SH-SY5Y (cell line): Measurements from ENCODE around the gene WNT3.

Experiments used
- GATA2 ChIP-seq: IDR thresholded peaks from 2 replicates; pipeline ENCODE4 v1.6.1; 2011; ENCODE audit warnings: mild to moderate bottlenecking, low read depth, low read length
- GATA3 ChIP-seq: IDR thresholded peaks from 2 replicates; pipeline ENCODE4 v1.6.1; 2011; ENCODE audit warnings: low read depth, mild to moderate bottlenecking, low read length, moderate library complexity

Gene WNT3, protein sequence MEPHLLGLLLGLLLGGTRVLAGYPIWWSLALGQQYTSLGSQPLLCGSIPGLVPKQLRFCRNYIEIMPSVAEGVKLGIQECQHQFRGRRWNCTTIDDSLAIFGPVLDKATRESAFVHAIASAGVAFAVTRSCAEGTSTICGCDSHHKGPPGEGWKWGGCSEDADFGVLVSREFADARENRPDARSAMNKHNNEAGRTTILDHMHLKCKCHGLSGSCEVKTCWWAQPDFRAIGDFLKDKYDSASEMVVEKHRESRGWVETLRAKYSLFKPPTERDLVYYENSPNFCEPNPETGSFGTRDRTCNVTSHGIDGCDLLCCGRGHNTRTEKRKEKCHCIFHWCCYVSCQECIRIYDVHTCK

DNA sequence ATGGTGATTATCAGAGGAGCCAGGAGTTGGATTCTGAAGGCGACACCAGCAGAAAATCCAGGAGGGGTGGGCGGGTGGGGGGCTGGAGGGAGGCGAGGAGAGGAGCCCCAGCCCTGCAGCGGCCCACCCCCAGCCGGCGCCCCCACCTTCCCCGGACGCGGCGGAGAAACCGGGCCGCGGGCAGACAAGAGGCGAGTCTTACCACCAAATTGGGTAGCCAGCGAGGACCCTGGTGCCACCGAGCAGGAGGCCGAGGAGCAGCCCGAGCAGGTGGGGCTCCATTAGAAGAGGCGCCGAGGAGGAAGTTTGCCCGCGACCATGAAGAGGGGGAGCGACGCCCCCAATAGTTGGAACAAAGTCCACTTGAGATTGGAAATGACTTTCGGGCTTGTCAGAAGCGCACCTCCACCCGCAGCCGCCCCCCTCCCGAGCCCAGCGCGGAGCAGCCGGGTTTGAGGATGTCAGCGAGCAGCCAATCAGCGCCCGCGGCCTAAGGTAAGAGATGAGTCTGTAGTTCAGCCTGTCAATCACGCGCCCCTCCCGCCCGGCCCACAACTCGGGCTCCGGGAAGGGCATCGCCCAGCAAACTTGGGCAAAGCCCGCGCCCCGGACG is at the start of gene WNT3:
Gene WNT3, minus strand, starts transcription at position 377 of the 613 bp plus-strand sequence. Its CDS starts 95 bp downstream, at position 282.
- TF ChIP-seq GATA3 (no peak), GATA2 (no peak)

DNA sequence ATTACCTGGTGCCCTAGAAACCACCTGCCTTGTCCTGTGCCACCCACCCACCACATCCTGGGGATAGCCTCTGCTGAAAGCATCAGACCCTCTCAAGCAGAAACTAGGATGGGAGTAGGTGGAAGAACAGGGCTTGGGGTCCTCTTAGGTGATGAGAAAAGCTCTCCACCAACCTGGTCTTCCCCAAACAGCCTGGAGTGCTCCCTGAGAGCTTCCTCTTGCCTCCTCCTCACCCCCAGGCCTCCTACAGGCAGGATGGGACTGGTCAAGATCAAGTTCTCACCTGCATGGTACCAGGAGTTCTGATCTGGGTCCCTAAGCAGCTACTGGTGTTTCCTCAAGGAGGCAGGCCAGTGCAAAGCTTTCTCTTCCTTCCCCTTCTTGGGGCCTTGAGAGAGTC is 48.3 kb upstream of the WNT3 start:
- TF ChIP-seq GATA2 = no peak
- TF ChIP-seq GATA3 = no peak

DNA sequence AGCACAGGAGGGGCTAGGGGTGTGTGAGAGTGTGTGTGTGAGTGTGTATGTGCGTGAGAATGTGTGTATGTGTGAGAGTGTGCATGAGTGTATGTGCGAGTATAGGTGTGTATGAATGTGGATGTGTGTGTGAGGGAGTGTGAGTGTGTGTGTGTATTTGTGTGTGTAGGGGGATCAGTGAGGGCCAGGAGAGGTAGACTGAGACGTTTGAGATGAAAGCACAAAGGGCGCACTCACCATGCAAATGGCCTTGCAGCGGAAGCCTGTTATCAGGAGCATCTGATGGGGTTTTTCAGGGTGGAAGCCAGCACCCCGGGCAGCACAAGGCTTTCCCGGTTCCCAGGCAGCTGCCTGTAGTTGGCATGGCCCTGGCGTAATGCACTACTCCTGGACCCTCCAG is 47.8 kb upstream of the WNT3 start:
- TF ChIP-seq GATA2 (peak; percentile 43; the same call in 1 of the 2 replicates), GATA3 (no peak)

DNA sequence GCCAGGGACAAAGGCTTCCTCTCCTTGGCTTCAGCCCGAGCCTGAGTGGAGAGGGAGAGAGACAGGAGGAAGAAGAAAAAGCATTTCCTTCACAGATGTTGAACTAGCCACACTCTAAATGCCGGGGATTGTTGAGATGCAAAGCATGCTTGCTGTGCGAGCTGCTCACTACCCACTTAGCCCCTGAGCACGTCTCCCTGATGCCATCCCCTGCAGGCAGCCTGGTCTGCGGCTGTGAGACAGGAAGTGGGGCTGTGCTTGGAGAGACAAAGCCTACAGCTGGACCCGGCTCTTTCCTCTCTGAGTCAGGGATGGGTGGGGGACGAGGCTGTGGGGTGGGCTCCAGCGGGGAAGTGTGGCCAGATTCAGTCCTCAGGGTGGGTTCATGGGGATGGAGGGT is 46.6 kb upstream of the WNT3 start:
- TF ChIP-seq GATA2 (no peak), GATA3 (no peak)

DNA sequence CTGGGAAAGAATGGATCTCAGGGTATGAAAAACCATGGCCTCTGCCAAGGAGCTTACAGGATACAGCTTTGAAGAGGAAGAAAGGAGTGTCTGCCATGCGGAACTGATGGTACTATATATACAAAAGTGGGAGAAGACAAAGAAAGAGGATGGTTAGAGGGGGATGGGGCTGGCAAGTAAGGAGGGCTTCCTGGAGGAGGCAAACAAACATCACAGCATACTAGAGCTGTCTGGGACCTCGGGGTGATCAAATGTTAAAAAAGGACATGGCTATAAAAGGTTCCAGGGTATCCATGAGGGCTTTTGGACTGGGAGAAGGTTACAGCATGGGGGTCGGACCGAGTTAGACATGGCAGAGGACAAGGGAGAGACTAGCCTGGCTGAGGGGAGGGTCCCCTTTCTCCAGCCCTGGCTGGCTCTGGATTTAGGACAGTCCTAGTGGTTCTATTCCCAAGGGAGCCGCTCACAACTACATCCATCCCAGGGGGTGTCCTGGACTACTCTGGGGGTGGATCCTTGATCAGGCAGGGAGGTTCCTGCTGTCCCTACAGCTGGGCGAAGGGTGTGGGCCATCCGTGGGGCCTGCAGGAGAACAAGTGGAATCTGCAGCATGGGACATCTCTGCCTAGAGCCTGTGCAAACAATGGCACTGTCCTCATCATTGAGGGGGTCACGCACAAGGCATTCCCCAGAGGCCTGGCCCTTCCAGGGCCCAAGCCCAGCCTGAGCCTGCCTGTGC is 45.1 kb upstream of the WNT3 start:
- TF ChIP-seq GATA3 = no peak
- TF ChIP-seq GATA2 = no peak

DNA sequence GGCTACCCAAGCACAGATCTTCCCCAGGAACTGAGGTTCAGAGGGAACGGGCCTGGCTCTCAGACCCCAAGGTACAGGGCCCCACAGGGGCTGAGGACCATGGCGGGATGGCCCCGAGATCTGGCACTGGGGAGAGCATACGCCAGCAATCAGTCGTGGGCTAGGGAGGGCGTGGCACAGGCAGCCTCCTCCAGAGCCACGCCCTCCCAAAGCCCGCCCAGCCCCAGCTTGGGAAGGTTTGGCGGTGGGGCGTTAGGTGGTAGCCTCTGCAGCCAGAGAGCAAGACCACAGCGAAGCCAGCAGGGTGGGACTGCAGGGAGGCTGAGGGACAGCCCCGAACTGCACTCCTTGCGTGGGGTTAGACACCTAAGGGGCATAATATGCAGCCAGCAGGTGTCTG is 44.5 kb upstream of the WNT3 start:
- TF ChIP-seq GATA3 (no peak), GATA2 (no peak)

DNA sequence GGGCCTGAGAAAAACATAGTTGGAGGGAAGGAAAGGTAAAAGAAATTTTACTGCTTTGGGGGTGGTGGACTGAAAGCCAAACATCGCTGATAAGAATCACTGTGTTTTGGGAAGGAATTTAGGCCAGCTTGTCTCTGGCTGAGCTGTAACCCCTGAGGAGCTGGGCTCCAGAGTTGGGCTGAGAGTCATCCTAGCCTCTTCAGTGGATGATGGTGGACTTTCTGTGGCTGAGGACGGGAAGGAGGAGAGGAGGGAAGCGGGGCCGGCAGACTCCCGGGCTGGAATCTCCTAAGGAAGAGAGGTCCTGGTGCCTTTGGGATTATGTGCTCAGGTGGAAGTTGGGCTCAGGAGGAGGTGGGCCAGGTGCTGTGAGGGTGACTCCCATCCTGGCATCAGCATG is 41.5 kb upstream of the WNT3 start:
- TF ChIP-seq GATA2 (peak; percentile 8; the same call in 1 of the 2 replicates), GATA3 (no peak)

DNA sequence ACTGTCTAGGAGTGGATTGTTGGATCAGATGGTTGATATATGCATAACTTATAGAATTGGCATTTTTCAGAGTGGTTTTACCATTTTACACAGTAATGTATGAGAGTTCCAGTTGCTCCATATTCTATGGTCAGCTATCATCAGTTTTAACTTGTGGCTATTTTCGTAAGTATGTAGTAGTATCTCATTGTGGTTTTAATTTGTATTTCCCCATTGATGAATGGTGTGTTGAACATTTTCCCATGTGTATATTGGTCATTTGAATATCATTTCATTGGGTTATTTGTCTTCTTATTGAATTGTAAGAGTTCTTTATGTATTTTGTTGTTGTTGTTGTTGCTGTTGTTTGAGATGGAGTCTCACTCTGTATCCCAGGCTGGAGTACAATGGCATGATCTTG is 39.1 kb upstream of the WNT3 start:
- TF ChIP-seq GATA3 (no peak), GATA2 (no peak)

DNA sequence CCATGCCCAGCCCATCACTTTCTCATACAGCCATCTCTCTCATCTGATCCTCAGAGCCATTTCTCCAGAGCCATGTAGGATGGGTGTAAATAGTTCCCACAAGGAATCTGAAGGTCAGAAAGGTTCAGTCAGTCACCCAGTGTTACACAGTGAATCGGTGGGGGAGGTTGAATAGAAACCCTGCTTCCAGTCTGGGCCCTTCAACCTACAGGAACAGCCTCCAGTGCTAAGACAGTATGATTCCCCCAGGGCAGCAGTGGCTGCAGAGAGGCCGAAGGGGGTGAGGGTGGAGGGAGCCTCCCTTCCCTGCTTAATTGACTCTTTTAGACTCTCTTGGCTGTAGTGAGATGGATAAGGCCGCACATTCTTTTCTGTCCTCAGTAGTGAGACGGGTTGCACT is 36.5 kb upstream of the WNT3 start:
- TF ChIP-seq GATA2 = no peak
- no peak for TF ChIP-seq GATA3

DNA sequence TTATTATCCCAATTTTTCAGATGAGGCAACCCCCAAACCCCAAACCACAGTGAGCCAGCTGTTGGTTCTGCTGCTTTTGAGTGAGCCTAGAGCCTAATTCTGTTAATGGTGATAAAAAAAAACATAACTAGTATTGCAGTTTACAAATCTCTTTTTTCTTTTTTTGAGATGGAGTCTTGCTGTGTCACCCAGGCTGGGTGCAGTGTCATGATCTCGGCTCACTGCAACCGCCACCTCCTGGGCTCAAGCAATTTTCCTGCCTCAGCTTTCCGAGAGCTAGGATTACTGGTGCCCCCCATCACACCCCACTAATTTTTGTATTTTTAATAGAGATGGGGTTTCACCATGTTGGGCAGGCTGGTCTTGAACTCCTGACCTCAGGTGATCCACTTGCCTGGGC is 36.0 kb upstream of the WNT3 start:
- TF ChIP-seq GATA2 (no peak), GATA3 (no peak)

DNA sequence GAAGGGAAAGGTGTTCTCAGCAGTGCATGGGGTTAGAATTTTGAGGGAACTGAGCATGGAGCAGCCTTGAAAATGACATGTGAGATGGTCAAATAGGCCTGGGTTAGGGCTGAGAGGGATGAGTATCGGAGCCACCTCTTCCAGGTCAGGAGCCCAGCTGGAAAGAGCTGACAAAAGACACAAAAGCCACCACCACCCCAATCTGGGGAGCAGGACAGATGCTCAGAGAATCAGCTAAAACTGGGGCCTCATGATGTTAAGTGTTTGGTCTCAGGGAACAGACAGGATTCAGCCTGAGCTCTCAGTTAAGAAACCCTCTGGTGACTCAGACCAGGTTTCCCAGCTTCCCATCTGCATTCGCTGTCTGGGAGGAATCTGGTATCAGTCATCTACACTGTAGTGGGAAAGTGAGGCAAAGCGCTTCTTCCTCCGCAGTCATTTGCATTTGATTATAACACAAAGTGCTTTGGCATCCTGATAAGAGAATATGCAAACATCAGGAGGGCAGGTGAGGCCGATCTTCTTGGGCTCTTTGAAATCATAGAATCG is 35.5 kb upstream of the WNT3 start:
- TF ChIP-seq GATA2 (no peak), GATA3 (no peak)

DNA sequence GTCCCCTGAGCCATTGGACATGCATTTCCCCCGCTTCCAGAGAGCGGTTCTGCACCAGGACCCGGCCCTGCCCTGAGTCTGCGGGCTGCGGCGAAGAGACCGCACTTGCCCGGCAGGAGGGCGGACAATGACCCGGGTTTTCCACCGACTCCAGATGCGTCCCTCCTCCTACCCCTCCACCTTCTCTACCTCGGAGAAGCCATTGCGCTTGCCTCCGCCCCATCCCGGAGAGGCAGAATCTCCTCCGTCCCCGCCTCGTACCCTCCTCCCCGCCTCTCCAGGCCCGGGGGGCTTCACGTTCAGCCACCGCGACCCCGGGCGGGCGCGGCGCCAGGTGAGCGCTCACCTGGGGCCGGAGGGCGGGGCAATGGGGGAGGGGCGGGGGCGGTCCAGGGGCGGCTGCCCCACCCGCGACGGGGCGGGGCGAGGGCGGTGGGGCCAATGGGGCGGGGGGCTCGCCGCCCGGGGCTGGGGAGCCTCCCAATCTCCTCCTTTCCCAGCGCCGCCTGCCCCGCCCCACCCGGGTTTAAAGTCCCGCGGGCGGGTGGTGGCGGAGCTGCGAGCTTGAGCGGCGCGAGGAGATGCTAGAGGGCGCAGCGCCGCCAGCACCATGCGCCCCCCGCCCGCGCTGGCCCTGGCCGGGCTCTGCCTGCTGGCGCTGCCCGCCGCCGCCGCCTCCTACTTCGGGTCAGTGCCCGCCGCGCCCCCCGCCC is 32.7 kb upstream of the WNT3 start, which contains the start of gene WNT9B:
Gene WNT9B, plus strand, starts transcription at position 555 of the 713 bp plus-strand sequence. Its CDS starts 56 bp downstream, at position 611.
- TF ChIP-seq GATA2 (no peak), GATA3 (no peak)

DNA sequence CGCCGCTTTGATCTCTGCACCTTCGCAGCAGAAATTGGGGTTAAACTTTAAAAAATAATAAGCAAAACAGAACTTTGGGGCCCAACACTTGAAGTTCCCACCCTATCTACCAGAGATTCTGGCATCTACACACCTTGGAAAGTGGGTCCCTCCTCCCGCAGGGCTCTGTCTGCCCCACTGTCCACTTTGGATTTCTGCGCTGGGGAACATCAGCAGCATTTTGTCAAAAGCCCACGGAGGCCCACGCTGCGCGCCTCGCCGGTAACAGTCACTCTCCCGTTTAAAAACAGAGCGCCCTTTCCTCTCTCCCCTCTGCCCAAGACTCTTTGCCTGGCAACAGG is 32.2 kb upstream of the WNT3 start:
- no peak for TF ChIP-seq GATA2
- TF ChIP-seq GATA3 = no peak

DNA sequence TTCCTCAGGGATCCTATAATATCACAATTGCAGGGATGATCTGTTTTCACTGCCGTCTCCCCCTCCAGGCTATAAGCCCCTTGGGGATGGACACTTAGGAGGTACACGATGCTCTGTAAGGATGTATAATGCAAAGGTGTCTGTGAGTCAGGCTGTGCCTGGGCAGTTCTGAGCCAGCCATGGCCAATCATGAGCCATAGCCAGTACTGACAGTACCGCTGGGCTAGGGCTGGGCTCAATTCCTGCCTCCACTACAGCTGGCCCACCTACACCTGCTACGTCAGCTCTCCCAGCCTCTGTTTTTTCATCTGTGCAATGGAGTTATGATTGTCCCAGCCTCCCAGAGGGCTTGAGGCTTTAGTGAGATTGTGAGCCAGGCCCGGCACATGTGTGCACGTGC is 30.0 kb upstream of the WNT3 start:
- no peak for TF ChIP-seq GATA3
- TF ChIP-seq GATA2 = no peak
